Measurements from ENCODE around the gene B3GNT8. TPM values are rescaled to one million over a fixed set of nuclear protein-coding genes. Genes with fewer than 3 reads are reported as not detected.

B3GNT8 gene
- total RNA-seq, 1 experiment from 2014 or later = not detected

GRCh38 chr19:41452584-41453275 is 25.6 kb upstream of the B3GNT8 start:
- Histone ChIP-seq H2AFZ (ENCODE audit: low read depth, low read length, poor library complexity, severe bottlenecking) (no peak overlapping the region), H3K27me3 (ENCODE audit: insufficient read depth, low read length) (peaks cover 17% of the 10 kb centered on the region; the same call in 1 of the 2 replicates), H3K36me3 (ENCODE audit: control insufficient read depth in 1 of 2, insufficient read depth in 2 of 2, low read length in 2 of 2) (no peaks in the 10 kb centered on the region), H3K9me3 (ENCODE audit: control insufficient read depth in 1 of 2, insufficient read depth in 1 of 2, low read depth in 1 of 2, low read length in 2 of 2) (0 out of 4 replicates have a peak, but pooled peaks cover 0 to 3% of the 10 kb centered on the region in 2 experiments), H4K20me1 (ENCODE audit: insufficient read depth) (no peaks in the 10 kb centered on the region), H3K79me2 (ENCODE audit: insufficient read depth, low read length) (no peaks in the 10 kb centered on the region), H3K4me1 (ENCODE audit: control insufficient read depth in 1 of 2, insufficient read depth in 2 of 2, low read length in 2 of 2) (peaks cover 0 to 10% of the 10 kb centered on the region in 2 experiments; a peak in 2 of 4 replicates), H3K9me2 (ENCODE audit: insufficient read depth) (no peaks in the 10 kb centered on the region), H3K9ac (ENCODE audit: low read length) (no peak overlapping the region), H3K4me2 (ENCODE audit: low read length) (no peak overlapping the region), H3K4me3 (replicated peaks in 1 of 2; ENCODE audit: low read depth in 1 of 2, low read length in 2 of 2) (no peak overlapping the region), H3K27ac (ENCODE audit: low read depth, low read length) (no peak overlapping the region)
- intact Hi-C loops (cut with micrococcal nuclease) = no loop called here
- ChIA-PET CTCF (interaction anchor here (1.0 kb wide), 1 partner anchor 111 kb away, joined by 3 read pairs; no protein-coding TSS in a partner anchor), RAD21 (ENCODE audit: low non-redundant PET in 1 of 2, low total read pairs in 2 of 2, uncharacterized antibody in 2 of 2, unreplicated experiment in 2 of 2) (no interaction called here), POLR2A (no interaction called here)
- DNase-seq (ENCODE audit: low read depth, low spot score) = no peak
- BruUV-seq (replicated peaks) = no TSS peak
- ATAC-seq = no peak
- TF ChIP-seq EZH2 (IDR thresholded peaks at IDR 0.05) (no peak), EGR1 (IDR thresholded peaks at IDR 0.05; ENCODE audit: low read depth) (no peak), ELF1 (IDR thresholded peaks at IDR 0.05; ENCODE audit: borderline replicate concordance, low read depth) (no peak), JUND (IDR thresholded peaks at IDR 0.05) (no peak), TCF7L2 (IDR thresholded peaks at IDR 0.05; ENCODE audit: borderline replicate concordance, extremely low read depth, insufficient read depth, insufficient read length) (no peak), SP1 (IDR thresholded peaks at IDR 0.05; ENCODE audit: low read depth) (no peak), POLR2A (IDR thresholded peaks at IDR 0.05; ENCODE audit: borderline replicate concordance, extremely low read depth, insufficient read depth, insufficient read length) (no peak)

- no TSS peak for BruUV-seq (replicated peaks)
- POLR2A ChIA-PET = interaction anchor here (2.7 kb wide), 1 partner anchor 10 kb away, joined by 12 read pairs; the partner anchor contains the start of gene DMAC2
- TF ChIP-seq JUND (IDR thresholded peaks at IDR 0.05) (no peak), CBX3 (IDR thresholded peaks at IDR 0.05; ENCODE audit: low read depth) (no peak), REST (IDR thresholded peaks at IDR 0.05; ENCODE audit: low read depth) (no peak), ELF1 (IDR thresholded peaks at IDR 0.05; ENCODE audit: borderline replicate concordance, low read depth) (no peak), CEBPB (IDR thresholded peaks at IDR 0.05; ENCODE audit: low read depth) (no peak), SRF (IDR thresholded peaks at IDR 0.05; ENCODE audit: low read depth) (no peak), ZFX (IDR thresholded peaks at IDR 0.05) (no peak), CTCF (IDR thresholded peaks at IDR 0.05 in 2 of 3, conservative IDR thresholded peaks at IDR 0.05 in 1 of 3; ENCODE audit: borderline replicate concordance in 1 of 3, insufficient read depth in 1 of 3, low read depth in 2 of 3, low read length in 2 of 3) (no peak), FOSL1 (IDR thresholded peaks at IDR 0.05; ENCODE audit: low read depth) (no peak), YY1 (IDR thresholded peaks at IDR 0.05; ENCODE audit: extremely low read depth, insufficient replicate concordance, low read depth, low read length) (no peak), TCF7L2 (IDR thresholded peaks at IDR 0.05; ENCODE audit: borderline replicate concordance, extremely low read depth, insufficient read depth, insufficient read length) (no peak)
Observed at GRCh38 chr19:41449865-41450178, 22.6 kb upstream of the B3GNT8 start.

More at GRCh38 chr19:41449865-41450178, 22.6 kb upstream of the B3GNT8 start:
- Histone ChIP-seq H3K36me3 (ENCODE audit: control insufficient read depth in 1 of 2, insufficient read depth in 2 of 2, low read length in 2 of 2) (no peaks in the 10 kb centered on the region), H3K9me2 (ENCODE audit: insufficient read depth) (no peaks in the 10 kb centered on the region), H3K4me3 (replicated peaks in 1 of 2; ENCODE audit: low read depth in 1 of 2, low read length in 2 of 2) (no peak overlapping the region), H3K4me2 (ENCODE audit: low read length) (peak overlapping the region; percentile 78), H3K27ac (ENCODE audit: low read depth, low read length) (no peak overlapping the region), H3K27me3 (ENCODE audit: insufficient read depth, low read length) (no peaks in the 10 kb centered on the region), H4K20me1 (ENCODE audit: insufficient read depth) (no peaks in the 10 kb centered on the region), H2AFZ (ENCODE audit: low read depth, low read length, poor library complexity, severe bottlenecking) (peak overlapping the region; percentile 19), H3K9me3 (ENCODE audit: control insufficient read depth in 1 of 2, insufficient read depth in 1 of 2, low read depth in 1 of 2, low read length in 2 of 2) (no peaks in the 10 kb centered on the region), H3K4me1 (ENCODE audit: control insufficient read depth in 1 of 2, insufficient read depth in 2 of 2, low read length in 2 of 2) (peaks cover 0 to 10% of the 10 kb centered on the region in 2 experiments; a peak in 2 of 4 replicates), H3K79me2 (ENCODE audit: insufficient read depth, low read length) (no peaks in the 10 kb centered on the region), H3K9ac (ENCODE audit: low read length) (no peak overlapping the region)
- ATAC-seq = peak; percentile 13; the same call in 1 of the 2 replicates
- ChIA-PET RAD21 (ENCODE audit: low non-redundant PET in 1 of 2, low total read pairs in 2 of 2, uncharacterized antibody in 2 of 2, unreplicated experiment in 2 of 2) (interaction anchor here in 1 of 2 experiments (1.2 to 1.7 kb wide), 2 partner anchors 114 to 121 kb away, joined by 3 to 4 read pairs; no protein-coding TSS in a partner anchor), CTCF (interaction anchor here (1.0 to 4.7 kb wide), 6 partner anchors 10 to 148 kb away, joined by 4 to 63 read pairs (median 20); partner anchors contain the start of genes B9D2 and DMAC2)
- intact Hi-C loops (cut with micrococcal nuclease) = loop anchor here (1.0 kb wide), 3 partner anchors 113 to 145 kb away; no protein-coding TSS in a partner anchor
- no peak for DNase-seq (ENCODE audit: low read depth, low spot score)

All from HCT116 (cell line).